GM21825 (cell line): Measurements from ENCODE around the gene POTEH.
"Not testable (repeated sequence)": the region's sequence is repeated elsewhere in the genome, so short reads cannot be mapped to it uniquely, and the experiment has no call there.

Experiments used
- ATAC-seq: cut with Tn5 transposase; IDR thresholded peaks from one replicate; pipeline ENCODE4 v1.9.1; 2021; ENCODE audit warnings: mild to moderate bottlenecking, moderate library complexity; ENCODE audit not compliant: unreplicated experiment

Gene POTEH

DNA sequence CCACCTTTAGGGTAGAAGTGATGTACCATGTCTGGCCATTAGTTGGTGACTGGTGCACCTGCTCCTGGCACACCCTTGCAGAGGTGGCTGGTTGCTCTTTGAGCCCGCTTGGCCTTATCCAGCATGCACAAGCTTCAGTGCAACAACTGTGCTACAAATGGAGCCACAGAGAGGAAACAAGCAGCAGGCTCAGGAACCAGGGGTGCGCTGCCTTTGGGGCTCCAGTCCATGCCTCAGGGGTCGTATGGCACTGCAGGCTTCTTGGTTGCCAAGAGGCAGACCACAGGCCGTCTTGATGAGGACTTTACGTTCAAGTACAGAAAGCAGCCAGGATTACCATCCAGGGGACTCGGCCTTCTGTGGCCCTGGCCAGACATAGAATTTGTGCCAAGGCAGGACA, 44.6 kb downstream of the POTEH start:
- ATAC-seq, result not testable (repeated sequence)

DNA sequence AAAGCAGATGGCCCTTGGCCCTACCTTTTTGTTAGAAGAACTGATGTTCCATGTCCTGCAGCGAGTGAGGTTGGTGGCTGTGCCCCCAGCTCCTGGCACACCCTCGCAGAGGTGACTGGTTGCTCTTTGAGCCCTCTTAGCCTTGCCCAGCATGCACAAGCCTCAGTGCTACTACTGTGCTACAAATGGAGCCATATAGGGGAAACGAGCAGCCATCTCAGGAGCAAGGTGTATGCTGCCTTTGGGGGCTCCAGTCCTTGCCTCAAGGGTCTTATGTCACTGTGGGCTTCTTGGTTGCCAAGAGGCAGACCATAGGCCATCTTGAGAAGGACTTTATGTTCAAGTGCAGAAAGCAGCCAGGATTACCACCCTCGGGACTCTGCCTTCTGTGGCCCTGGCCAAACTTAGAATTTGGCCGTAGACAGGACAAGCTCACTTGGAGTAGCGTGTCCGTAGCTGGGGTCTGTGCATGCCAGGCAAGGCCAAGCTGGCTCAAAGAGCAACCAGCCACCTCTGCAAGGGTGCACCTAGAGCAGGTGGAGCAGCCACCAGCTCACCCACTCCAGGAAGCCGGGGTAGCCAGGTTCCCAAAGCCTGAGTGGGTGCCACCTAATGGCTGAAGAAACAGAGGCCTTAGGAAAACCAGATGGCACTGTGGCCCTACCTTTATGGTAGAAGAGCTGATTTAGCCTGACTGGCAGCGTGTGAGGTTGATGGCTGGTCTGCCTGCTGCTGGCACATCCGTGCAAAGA, 48.5 kb downstream of the POTEH start:
- not testable (repeated sequence) for ATAC-seq

DNA sequence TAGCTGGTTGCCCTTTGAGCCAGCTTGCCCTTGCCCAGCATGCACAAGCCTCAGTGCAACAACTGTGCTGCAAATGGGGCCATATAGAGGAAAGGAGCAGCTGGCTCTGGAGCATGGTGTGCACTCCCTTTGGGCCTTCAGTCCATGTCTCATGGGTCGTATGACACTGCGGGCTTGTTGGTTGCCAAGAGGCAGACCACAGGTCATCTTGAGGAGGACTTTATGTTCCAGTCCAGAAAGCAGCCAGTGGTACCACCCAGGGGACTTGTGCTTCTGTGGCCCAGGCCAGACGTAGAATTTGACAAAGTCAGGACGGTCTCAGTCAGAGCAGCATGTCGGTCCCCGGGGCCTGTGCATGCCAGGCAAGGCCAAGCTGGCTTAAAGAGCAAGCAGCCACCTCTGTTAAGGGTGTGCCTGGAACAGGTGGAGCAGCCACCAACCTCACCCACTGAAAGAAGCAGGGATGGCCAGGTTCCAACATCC, 49.1 kb downstream of the POTEH start:
- ATAC-seq, result not testable (repeated sequence)

DNA sequence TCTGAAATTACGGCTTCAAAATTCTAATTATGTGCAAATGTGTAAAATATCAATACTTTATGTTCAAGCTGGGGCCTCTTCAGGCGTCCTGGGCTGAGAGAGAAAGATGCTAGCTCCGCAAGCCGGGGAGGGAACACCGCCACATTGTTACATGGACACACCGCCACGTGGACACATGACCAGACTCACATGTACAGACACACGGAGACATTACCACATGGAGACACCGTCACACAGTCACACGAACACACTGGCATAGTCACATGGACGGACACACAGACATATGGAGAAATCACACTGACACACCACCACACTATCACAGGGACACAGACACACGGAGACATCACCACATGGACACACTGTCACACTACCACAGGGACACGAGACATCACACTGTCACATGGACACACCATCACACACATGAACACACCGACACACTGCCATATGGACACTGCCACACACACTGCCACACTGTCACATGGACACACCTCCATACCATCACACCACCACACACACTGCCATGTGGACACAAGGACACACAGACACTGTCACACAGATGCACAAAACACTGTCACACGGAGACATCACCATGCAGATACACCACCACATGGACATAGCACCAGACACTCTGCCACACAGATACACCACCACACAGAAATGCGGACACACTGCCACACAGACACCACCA, 58.0 kb downstream of the POTEH start:
- not testable (repeated sequence) for ATAC-seq

DNA sequence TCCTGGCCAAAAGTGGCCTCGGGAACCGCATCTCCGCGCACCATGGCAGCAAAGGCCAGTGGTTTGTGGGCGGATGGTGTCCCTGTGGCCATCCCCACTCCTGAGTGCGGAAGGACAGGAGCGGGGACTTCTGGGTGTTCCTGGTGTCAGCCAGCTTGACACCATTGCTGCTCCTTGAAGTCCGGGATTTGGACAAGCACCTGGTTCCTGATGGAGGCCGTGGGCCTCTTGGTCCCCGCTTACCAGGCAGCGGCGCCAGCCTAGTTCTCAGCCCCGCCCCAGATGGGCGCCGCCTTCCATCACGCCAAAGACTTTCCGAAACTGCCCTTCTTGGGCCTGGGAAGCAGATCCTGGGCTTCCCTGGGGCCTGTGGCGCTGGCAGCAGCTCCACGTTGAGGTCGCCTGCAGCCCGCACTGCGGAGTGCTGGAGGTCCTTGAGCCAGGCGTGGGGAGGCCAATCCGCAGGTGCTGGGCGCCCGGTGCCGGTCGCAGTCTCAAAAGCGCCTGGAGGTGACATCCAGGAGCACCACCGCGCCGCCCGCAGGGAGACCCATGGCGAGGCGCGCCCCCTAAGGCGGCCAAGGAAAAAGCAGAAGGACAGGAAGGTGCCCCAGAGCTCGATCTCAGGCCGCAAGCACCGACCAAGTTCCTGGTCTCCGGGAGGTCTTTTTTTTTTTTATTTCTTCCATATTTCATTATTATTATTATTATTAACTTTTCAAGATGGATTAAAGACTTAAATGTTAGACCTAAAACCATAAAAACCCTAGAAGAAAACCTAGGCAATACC, 59.5 kb downstream of the POTEH start:
- not testable (repeated sequence) for ATAC-seq

DNA sequence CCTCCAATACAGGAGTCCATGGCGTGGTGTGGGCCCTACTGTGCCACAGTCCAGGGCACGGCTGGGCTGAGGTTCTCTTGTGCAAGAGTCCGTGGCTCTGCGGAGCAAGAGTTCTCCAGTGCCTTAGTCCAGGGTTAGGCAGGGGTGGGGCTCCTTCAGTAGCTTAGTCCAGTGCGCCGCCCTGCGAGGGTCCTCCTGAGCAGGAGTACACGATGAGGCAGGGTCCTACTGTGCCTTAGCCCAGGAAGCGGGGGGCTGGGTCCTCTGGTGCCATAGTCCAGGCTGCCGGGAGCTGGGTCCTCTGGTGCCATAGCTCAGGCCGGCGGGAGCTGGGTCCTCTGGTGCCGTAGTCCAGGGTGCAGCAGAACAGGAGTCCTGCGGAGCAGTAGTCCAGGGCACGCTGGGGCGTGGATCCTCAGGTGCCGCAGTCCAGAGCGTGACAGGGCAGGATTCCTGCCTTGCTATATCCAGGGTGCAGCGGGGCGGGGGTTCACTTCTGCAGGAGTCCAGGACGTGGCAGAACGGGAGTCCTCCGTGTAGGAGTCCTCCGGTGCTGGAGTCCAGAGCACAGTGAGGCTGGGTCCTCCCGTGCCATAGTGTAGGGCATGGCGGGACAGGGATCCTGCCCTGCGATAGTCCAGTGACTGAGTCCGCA, 69.7 kb downstream of the POTEH start:
- ATAC-seq, result not testable (repeated sequence)

DNA sequence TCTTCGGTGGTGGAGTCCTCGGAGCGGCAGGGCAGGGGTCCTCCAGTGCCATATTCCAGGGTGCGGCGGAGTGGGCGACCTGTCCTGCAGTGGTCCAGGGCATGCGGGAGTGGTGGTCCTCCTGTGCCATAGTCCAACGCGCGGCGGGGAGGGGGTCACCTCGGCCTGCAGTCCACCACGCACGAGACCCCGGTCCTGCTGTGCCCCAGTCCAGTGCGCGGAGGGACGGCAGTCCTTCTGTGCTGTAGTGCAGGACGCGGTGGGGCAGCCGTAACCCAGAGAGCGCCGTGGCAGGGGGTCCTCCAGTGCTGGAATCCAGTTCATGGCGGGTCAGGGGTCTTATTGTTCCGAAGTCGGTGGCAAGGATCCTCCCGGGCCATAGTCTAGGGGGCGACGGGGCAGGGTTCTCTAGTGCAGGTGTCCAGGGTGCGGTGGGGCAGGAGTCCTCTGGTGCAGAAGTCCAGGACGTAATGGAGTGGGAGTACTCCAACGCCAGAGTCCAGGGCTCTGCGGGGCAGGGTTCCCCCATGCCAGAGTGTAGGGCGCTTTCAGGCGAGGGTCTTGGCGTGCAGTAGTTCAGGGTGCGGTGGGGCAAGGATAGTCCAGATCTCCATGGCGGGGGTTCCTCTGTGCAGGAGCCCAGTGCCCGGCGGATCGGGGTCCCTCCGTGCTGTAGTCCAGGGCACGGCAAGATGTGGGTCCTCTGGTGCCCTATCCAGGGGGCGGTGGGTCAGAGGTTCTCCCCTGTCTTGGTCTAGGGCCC, 70.7 kb downstream of the POTEH start:
- not testable (repeated sequence) for ATAC-seq

DNA sequence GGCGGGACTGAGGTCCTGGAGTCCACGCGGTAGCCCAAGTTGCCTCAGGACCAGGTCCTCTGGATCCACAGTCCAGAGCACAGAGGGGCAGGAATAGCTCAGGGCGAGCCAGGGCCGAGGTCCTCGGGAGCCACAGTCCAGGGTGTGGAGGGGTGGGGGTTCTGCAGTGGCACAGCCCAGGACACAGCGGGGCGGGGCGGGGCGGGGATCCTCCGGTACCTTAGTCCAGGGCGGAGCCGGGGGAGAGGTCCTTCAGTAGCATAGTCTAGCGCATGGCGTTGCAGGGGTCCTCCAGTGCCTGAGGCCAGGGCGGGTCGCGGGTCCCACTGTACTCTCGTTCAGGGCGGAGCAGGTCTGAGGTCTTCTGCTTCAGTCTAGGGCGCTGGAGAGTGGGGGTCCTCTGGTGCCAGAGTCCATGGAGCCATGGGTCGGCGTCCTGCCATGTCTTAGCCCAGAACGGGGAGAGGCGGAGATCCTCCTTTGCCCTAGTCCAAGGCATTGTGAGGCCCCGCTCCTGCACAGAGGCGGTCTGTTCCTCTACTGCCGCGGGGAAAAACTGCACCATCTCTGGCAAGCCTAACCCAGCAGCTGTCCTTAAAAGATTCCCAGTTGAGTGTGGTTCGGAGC, 71.4 kb downstream of the POTEH start:
- ATAC-seq, result not testable (repeated sequence)

DNA sequence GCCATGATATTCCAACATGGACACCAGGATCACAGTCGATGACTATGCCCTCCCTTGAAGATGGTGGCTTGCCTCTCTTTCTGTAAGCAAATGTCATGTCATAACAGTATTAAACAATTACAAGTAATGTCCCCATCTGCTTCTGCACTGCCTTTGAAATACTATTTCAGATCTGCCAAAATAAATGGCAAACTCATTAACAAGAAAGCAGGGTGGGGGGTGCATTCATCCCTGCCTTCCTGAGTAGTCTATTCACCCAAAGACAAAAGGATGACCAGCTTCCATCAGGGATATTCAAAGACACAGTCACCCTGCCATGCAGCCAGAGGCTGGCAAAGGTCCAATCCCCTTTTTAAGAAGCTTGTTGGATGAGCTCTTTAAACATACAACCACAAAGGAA, 73.7 kb downstream of the POTEH start:
- not testable (repeated sequence) for ATAC-seq
